GM12878 (cell line): ENCODE measurements around the gene NISCH. TPM values are rescaled to one million over a fixed set of nuclear protein-coding genes. Genes with fewer than 3 reads are reported as not detected.

Experiments used
- BMI1 ChIP-seq: fragments of 450-650 bp; IDR thresholded peaks from 2 replicates; pipeline ENCODE4 v1.6.1; 2016; ENCODE audit warnings: mild to moderate bottlenecking, moderate library complexity, borderline replicate concordance
- CREM ChIP-seq: IDR thresholded peaks from 2 replicates; pipeline ENCODE4 v1.6.1; 2014; ENCODE audit warnings: antibody characterized with exemption, low read depth
- ESRRA ChIP-seq: IDR thresholded peaks from 2 replicates; pipeline ENCODE4 v1.6.1; 2012; ENCODE audit warnings: mild to moderate bottlenecking, low read length, improper control_type of control experiment
- IKZF2 ChIP-seq, 2 experiments: fragments of 450-650 bp; IDR thresholded peaks; 2 replicates each; pipeline ENCODE4 v1.6.1; 2017; ENCODE audit warnings: mild to moderate bottlenecking in 2 of 2, moderate library complexity in 2 of 2
- KDM1A ChIP-seq: fragments of 200-600 bp; sonication (generic); IDR thresholded peaks from 2 replicates; pipeline ENCODE4 v1.6.1; 2016; ENCODE audit warnings: borderline replicate concordance
- LARP7 ChIP-seq: fragments of 450-650 bp; IDR thresholded peaks from 2 replicates; pipeline ENCODE4 v1.6.1; 2017; ENCODE audit warnings: mild to moderate bottlenecking
- MEF2B ChIP-seq: fragments of 450-650 bp; IDR thresholded peaks from 2 replicates; pipeline ENCODE4 v1.6.1; 2018; ENCODE audit warnings: mild to moderate bottlenecking, moderate library complexity; ENCODE audit not compliant: partially characterized antibody, poor library complexity, severe bottlenecking
- MTA2 ChIP-seq: fragments of 450-650 bp; IDR thresholded peaks from 2 replicates; pipeline ENCODE4 v1.6.1; 2016; ENCODE audit warnings: low read depth, mild to moderate bottlenecking, moderate library complexity
- POLR2A ChIP-seq: IDR thresholded peaks from 2 replicates; pipeline ENCODE4 v1.6.1; 2011; ENCODE audit warnings: low read depth, mild to moderate bottlenecking, low read length
- RCOR1 ChIP-seq: conservative IDR thresholded peaks from 2 replicates; pipeline ENCODE4 v1.6.1; 2012; ENCODE audit warnings: low read depth, low read length, improper control_type of control experiment
- RFX5 ChIP-seq: IDR thresholded peaks from 2 replicates; pipeline ENCODE4 v1.6.1; 2011; ENCODE audit warnings: low read depth, low read length, improper control_type of control experiment
- SRF ChIP-seq, 2 experiments: IDR thresholded peaks; 2 replicates each; pipeline ENCODE4 v1.6.1; 2011; ENCODE audit warnings: low read depth in 2 of 2, low read length in 2 of 2, mild to moderate bottlenecking in 1 of 2, moderate library complexity in 1 of 2
- STAT1 ChIP-seq: fragments of 450-650 bp; conservative IDR thresholded peaks from 2 replicates; pipeline ENCODE4 v1.6.1; 2014; ENCODE audit warnings: antibody characterized with exemption, mild to moderate bottlenecking
- TCF12 ChIP-seq: IDR thresholded peaks from 2 replicates; pipeline ENCODE4 v1.6.1; 2011; ENCODE audit warnings: low read depth, mild to moderate bottlenecking, low read length
- YBX1 ChIP-seq: fragments of 450-650 bp; IDR thresholded peaks from 2 replicates; pipeline ENCODE4 v1.6.1; 2016; ENCODE audit warnings: antibody characterized with exemption
- YY1 ChIP-seq: IDR thresholded peaks from 2 replicates; pipeline ENCODE4 v1.6.1; 2011; ENCODE audit warnings: low read depth, mild to moderate bottlenecking, low read length
- ZNF207 ChIP-seq: fragments of 450-650 bp; IDR thresholded peaks from 2 replicates; pipeline ENCODE4 v1.6.1; 2014; ENCODE audit warnings: antibody characterized with exemption, mild to moderate bottlenecking, borderline replicate concordance
- ZNF217 ChIP-seq: fragments of 450-650 bp; IDR thresholded peaks from 2 replicates; pipeline ENCODE4 v1.6.1; 2017; ENCODE audit warnings: antibody characterized with exemption, mild to moderate bottlenecking
- ZNF274 ChIP-seq: IDR thresholded peaks from one replicate; pipeline ENCODE4 v1.8.0; 2011; ENCODE audit not compliant: insufficient read length, insufficient read depth
- polyA plus RNA-seq, 11 experiments: library from polyadenylated mRNA; depleted of rRNA in 4 of 11; unstranded in 6 of 11; stranded (reverse) in 5 of 11; fragments of >200 nt; fragmentation: Nextera tagmentation in 4 of 11; fragmentation: Illumina TruSeq in 1 of 11; extraction: Ambion mirVana in 4 of 11; extraction: Trizol in 1 of 11; gene quantifications; 1 replicate in 1 of 11; 2 replicates in 10 of 11; pipeline versions ENCODE4 v1.2.1 to v1.2.3, GENCODE V29; 2011 to 2016; ENCODE audit warnings: inconsistent platforms in 2 of 11, missing spikeins in 2 of 11, low read depth in 1 of 11
- total RNA-seq, 4 experiments: library from RNA; depleted of rRNA in 3 of 4; stranded (reverse); fragments of >200 nt in 3 of 4; fragmentation: Illumina TruSeq in 1 of 4; extraction: Trizol in 1 of 4; gene quantifications; 2 replicates each; pipeline versions ENCODE4 v1.2.1 to v1.2.3, GENCODE V29; 2013 to 2021
- TF ChIP-seq, protein P1 (sequence below): IDR thresholded peaks from 2 replicates; pipeline ENCODE4 v1.6.1; 2011; ENCODE audit warnings: borderline replicate concordance, low read depth, mild to moderate bottlenecking, moderate library complexity, mixed read lengths, low read length; ENCODE audit not compliant: insufficient read depth; ENCODE audit errors: extremely low read length
- TF ChIP-seq, protein P2 (sequence below): fragments of 450-650 bp; formaldehyde crosslinking; IDR thresholded peaks from 2 replicates; pipeline ENCODE4 v1.4.0; 2020; ENCODE audit warnings: mild to moderate bottlenecking, moderate library complexity
- TF ChIP-seq, protein P3 (sequence below): IDR thresholded peaks from 2 replicates; pipeline ENCODE4 v1.6.1; 2012; ENCODE audit warnings: low read length, inconsistent platforms
- TF ChIP-seq, protein P4 (sequence below): fragments of 450-650 bp; IDR thresholded peaks from 2 replicates; pipeline ENCODE4 v1.6.1; 2017; ENCODE audit warnings: mild to moderate bottlenecking, moderate library complexity

NISCH gene
- total and polyA plus RNA-seq, 10 of the 15 experiments (the other 5 are each of a cell fraction or from before 2014, with no cell fraction given): 0.76 to 52.5 (median 24.6) TPM

DNA sequence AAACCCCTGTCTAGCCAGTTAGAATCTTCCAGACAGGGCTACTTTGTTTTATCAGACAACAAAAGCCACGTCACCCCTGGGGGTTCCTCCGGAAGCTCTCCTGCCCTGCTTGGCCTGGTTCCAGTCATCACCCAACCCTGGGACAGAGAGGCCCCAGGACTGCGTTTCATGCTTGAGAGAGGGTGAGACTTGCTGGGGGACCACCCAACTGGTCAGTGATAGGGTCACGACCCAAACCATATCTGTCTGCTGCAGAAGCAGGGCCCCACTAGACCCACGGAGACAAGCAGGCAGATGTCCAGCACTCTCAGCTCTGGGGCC lies 77.1 kb downstream of the NISCH start (continued):
- TF ChIP-seq, protein P1, sequence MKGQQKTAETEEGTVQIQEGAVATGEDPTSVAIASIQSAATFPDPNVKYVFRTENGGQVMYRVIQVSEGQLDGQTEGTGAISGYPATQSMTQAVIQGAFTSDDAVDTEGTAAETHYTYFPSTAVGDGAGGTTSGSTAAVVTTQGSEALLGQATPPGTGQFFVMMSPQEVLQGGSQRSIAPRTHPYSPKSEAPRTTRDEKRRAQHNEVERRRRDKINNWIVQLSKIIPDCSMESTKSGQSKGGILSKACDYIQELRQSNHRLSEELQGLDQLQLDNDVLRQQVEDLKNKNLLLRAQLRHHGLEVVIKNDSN: no peak
- no peak for TF ChIP-seq SRF (IDR thresholded peaks at IDR 0.05; ENCODE audit: low read depth in 2 of 2, low read length in 2 of 2)
- no peak for TF ChIP-seq BMI1
- TF ChIP-seq YY1: no peak
- no peak for TF ChIP-seq ESRRA
- 0 out of 2 replicates have a peak, but pooled peaks have one; percentile 6 for TF ChIP-seq TCF12
- no peak for TF ChIP-seq MEF2B
- no peak for TF ChIP-seq MTA2
- TF ChIP-seq CREM: peak; percentile 55
- TF ChIP-seq YBX1: no peak
- no peak for TF ChIP-seq ZNF217
- TF ChIP-seq, protein P2, sequence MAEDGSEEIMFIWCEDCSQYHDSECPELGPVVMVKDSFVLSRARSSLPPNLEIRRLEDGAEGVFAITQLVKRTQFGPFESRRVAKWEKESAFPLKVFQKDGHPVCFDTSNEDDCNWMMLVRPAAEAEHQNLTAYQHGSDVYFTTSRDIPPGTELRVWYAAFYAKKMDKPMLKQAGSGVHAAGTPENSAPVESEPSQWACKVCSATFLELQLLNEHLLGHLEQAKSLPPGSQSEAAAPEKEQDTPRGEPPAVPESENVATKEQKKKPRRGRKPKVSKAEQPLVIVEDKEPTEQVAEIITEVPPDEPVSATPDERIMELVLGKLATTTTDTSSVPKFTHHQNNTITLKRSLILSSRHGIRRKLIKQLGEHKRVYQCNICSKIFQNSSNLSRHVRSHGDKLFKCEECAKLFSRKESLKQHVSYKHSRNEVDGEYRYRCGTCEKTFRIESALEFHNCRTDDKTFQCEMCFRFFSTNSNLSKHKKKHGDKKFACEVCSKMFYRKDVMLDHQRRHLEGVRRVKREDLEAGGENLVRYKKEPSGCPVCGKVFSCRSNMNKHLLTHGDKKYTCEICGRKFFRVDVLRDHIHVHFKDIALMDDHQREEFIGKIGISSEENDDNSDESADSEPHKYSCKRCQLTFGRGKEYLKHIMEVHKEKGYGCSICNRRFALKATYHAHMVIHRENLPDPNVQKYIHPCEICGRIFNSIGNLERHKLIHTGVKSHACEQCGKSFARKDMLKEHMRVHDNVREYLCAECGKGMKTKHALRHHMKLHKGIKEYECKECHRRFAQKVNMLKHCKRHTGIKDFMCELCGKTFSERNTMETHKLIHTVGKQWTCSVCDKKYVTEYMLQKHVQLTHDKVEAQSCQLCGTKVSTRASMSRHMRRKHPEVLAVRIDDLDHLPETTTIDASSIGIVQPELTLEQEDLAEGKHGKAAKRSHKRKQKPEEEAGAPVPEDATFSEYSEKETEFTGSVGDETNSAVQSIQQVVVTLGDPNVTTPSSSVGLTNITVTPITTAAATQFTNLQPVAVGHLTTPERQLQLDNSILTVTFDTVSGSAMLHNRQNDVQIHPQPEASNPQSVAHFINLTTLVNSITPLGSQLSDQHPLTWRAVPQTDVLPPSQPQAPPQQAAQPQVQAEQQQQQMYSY: no peak
- no peak for TF ChIP-seq RFX5
- TF ChIP-seq ZNF207: no peak
- TF ChIP-seq RCOR1: no peak
- TF ChIP-seq, protein P3, sequence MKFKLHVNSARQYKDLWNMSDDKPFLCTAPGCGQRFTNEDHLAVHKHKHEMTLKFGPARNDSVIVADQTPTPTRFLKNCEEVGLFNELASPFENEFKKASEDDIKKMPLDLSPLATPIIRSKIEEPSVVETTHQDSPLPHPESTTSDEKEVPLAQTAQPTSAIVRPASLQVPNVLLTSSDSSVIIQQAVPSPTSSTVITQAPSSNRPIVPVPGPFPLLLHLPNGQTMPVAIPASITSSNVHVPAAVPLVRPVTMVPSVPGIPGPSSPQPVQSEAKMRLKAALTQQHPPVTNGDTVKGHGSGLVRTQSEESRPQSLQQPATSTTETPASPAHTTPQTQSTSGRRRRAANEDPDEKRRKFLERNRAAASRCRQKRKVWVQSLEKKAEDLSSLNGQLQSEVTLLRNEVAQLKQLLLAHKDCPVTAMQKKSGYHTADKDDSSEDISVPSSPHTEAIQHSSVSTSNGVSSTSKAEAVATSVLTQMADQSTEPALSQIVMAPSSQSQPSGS: no peak
- TF ChIP-seq IKZF2 (IDR thresholded peaks at IDR 0.05): no peak
- no peak for TF ChIP-seq KDM1A
- TF ChIP-seq, protein P4, sequence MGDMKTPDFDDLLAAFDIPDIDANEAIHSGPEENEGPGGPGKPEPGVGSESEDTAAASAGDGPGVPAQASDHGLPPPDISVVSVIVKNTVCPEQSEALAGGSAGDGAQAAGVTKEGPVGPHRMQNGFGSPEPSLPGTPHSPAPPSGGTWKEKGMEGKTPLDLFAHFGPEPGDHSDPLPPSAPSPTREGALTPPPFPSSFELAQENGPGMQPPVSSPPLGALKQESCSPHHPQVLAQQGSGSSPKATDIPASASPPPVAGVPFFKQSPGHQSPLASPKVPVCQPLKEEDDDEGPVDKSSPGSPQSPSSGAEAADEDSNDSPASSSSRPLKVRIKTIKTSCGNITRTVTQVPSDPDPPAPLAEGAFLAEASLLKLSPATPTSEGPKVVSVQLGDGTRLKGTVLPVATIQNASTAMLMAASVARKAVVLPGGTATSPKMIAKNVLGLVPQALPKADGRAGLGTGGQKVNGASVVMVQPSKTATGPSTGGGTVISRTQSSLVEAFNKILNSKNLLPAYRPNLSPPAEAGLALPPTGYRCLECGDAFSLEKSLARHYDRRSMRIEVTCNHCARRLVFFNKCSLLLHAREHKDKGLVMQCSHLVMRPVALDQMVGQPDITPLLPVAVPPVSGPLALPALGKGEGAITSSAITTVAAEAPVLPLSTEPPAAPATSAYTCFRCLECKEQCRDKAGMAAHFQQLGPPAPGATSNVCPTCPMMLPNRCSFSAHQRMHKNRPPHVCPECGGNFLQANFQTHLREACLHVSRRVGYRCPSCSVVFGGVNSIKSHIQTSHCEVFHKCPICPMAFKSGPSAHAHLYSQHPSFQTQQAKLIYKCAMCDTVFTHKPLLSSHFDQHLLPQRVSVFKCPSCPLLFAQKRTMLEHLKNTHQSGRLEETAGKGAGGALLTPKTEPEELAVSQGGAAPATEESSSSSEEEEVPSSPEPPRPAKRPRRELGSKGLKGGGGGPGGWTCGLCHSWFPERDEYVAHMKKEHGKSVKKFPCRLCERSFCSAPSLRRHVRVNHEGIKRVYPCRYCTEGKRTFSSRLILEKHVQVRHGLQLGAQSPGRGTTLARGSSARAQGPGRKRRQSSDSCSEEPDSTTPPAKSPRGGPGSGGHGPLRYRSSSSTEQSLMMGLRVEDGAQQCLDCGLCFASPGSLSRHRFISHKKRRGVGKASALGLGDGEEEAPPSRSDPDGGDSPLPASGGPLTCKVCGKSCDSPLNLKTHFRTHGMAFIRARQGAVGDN: peak; percentile 28; the same call in 1 of the 2 replicates
- peak; percentile 57; the same call in 1 of the 2 replicates for TF ChIP-seq POLR2A
- no peak for TF ChIP-seq STAT1
- no peak for TF ChIP-seq LARP7
- TF ChIP-seq ZNF274: no peak
